HG02970 (cell line): ENCODE data around the gene DHX34.
"Not testable (repeated sequence)": the region's sequence is repeated elsewhere in the genome, so short reads cannot be mapped to it uniquely, and the experiment has no call there.

ENCODE experiments used
- ATAC-seq: cut with Tn5 transposase; IDR thresholded peaks from one replicate; pipeline ENCODE4 v1.9.1; 2021; ENCODE audit warnings: mild to moderate bottlenecking, moderate library complexity, moderate number of reproducible peaks; ENCODE audit not compliant: unreplicated experiment, low FRiP score

DHX34 gene

GRCh38 chr19:47386582-47386981 is 37.5 kb downstream of the DHX34 start:
- not testable (repeated sequence) for ATAC-seq

DNA sequence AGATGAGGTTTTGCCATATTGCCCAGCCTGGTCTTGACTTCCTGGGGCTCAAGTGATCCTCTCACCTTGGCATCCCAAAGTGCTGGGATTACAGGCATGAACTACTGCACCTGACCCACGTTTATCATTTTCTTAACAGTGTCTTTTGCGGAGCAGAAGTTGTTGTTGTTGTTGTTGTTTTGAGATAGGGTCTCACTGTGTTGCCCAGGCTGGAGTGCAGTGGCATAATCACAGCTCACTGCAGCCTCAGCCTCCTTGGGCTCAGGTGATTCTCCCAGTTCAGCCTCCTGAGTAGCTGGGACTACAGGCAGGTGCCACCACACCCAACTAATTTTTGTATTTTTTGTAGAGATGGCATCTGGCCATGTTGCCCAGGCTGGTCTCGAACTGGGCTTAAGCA is 38.5 kb downstream of the DHX34 start:
- ATAC-seq, result not testable (repeated sequence)

GRCh38 chr19:47388721-47389120 is 39.6 kb downstream of the DHX34 start:
- not testable (repeated sequence) for ATAC-seq

DNA sequence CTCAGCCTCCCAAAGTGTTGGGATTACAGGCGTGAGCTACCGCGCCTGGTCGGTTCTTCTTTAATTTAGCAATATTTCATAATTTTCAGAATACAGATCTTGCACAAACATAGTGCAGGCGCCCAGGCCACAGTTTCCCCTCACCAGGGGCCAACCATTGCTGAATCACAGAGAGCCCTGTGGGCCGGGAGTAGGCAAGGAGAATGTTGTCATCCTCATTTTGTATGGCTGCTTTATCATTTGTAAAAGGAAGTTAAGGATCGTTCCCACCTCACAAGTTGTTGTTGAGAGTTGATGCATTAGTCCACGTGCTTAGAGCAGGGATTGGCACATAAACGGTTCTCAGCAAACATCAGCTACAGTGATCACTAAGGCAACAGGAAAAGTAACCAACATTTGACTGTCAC is 40.0 kb downstream of the DHX34 start:
- no peak for ATAC-seq

GRCh38 chr19:47390533-47391488 is 41.7 kb downstream of the DHX34 start:
- ATAC-seq, result no peak

- ATAC-seq, result no peak
Observed at GRCh38 chr19:47391510-47392223, 42.6 kb downstream of the DHX34 start.

DNA sequence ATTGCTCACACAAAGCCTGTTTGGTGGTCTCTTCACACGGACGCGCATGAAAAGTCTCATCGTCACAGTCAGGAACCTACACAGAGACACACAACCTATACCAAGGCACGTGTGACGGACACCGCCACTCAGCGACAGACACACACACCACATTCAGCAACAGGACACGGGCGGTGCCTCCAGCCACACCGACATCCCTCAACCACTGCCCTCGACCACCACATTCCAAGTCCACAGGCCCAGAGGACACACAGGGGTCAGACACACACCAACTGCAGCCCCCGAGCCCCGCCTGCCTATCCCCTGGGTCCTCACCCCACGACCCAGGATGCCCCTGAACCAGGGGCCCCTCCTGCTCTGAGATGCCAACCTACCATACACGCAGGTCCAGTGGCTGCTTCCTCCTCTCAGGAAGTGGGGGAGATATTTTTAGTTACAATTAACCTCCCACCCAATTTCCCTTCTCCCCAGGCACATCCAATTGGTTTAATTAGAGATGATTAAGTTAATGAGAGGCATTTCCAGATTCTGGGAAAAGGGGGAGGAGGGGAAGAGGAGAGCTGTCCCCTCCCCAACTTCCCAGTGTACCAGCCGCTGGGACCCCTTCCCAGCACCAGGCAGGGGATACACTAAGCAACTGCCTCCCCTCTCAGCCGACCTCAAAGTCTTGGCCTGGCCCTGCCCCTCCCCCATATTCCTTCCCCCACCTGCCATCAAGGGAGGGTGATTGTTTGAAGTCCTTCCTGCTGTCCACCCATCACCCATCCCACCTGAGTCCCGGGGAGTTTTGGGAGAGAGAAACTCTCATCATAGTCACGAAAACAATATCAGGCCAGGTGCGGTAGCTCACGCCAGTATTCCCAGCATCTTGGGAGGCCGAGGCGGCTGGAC is 49.8 kb downstream of the DHX34 start:
- ATAC-seq, result no peak

DNA sequence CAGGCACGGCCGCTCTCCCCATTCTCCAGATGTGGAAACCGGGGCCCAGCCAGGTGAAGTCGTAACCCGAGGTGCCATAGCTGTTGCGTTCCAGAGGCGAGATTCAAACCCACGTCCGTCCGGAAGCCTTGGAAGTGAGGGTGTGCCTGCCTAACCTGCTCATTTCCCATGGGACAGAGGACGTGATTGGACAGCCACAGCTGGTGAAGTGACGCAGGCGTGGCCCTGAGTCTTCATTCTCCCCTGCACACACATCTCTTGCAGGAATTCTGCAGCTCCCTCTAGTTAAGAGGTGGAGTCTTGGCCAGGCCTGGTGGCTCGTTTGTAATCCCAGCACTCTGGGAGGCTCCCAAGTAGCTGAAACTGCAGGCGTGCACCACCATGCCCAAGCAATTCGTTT is 53.4 kb downstream of the DHX34 start:
- no peak for ATAC-seq

DNA sequence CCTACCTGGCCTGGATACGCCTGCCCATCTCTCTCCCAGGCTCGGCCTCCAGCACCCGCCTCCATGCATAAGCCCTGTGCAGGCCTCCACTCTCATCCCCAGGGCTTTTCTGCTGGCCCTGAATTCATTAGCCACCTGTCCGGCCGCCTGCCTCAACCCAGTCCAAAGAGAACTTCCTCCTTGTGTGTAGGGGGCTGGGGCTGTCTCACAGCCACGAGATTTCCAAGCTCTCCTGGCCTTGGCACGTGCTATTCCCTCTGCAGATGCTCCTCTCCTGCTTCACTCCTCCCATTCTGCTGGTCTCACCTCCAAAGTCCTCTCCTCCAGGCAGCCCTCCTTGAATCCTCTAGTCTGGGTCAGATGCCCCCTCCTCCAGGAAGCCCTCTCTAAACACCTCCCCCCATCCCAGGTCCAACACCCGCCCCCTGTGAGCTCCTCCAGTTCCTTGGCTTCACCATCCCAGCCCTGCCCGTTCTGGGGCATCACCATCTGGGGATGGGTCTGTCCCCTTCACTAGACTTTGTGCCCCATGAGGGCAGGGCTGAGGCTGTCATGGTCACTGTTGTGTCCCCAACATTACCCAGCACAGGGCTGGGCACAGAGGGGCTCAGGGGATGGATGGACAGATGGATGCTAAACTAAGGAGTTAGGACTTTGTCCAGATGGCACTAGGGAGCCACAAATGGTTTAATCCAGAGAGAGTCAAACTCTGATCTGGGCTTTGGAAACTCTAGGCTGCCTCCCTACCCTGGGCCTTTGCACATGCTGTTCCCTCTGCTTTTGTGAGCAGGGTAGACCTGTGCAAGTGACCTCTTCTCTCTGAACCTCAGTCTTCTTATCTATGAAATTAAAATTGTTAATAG is 55.5 kb downstream of the DHX34 start:
- no peak for ATAC-seq

DNA sequence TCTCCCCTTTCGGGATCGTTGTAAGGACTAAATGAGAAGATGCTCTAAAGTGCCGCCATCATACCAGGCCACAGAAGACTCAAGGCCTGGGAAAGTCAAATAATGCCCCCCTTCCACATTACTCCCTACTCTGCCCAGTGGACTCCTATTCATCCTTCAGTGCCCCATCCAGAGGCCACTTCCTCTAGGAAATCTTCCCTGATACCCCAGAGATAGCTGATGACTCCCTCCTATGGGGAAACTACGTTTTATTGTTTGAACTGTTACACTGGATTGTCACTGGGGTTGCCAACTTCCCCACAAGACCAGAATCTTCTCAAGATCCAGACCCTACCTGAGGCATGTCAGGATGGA is 56.1 kb downstream of the DHX34 start:
- ATAC-seq, result no peak

- ATAC-seq, result no peak
Observed at GRCh38 chr19:47405854-47406417, 56.8 kb downstream of the DHX34 start.

DNA sequence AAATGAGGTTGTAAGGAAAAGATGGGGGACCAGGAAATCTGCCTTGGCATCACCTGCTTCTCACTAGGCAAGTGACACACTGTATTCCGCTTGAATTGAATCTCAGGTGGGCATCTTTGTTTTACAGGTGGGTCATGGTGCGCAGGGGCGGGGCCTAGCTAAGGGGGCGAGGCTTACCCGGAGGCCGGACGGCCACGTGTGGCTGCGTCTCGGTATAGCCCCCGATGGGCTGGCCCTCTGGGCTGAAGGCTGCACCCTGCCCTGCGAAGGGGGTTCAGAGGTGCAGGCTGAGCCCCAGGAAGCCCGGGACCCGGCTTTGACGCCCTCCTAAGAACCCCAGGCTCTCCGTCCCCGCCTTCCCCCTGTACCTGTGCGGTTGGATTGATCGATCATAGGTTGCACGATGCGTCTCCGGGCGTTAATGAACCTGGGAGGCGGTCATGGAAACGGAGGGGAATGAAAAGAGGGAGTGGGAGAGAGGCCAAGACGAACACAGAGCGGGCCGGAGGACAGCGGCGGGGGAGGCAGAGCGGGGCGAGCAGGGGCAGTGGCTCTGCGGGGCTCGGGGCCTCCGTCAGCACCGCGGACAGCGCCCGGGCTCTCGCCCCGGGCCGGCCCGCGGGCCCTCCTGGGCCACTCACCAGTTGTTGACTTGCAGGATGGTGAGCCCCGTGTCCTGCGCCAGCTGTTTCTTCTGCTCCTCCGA is 57.7 kb downstream of the DHX34 start:
- ATAC-seq, result no peak

- no peak for ATAC-seq
Observed at GRCh38 chr19:47407417-47407774, 58.3 kb downstream of the DHX34 start.

DNA sequence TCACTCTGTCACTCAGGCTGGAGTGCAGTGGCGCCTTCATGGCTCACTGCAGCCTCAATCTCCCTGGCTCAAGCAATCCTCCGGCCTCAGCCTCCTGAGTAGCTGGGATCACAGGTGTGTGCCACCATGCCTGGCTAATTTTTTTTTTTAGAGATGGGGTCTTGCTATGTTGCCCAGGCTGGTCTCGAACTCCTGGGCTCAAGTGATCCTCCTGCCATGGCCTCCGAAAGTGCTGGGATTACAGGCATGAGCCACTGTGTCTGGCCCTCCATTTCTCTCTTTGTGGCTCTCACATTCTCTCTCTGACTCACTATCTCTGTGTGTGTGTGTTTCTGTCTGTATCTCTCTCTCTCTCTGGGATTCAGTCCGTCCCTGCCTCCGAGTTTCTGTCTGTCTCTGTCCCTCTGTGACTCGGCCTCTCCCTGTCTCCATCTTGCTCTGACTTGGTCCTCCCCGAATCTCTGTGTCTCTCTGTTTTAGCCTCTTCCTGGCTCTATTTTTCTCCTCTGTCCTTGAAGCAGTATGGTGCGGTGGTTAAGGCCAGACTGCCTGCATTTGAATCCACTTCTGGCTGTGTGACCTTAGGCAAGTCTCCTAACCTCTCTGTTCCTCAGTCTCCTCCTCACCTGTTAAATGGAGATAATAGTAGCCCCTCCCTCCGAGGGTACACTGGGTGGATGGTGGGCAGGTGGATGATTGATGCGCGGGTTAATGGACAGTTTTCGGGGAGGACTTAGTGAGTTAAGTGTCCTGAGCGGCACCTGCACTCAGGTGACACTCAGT is 59.2 kb downstream of the DHX34 start:
- no peak for ATAC-seq

DNA sequence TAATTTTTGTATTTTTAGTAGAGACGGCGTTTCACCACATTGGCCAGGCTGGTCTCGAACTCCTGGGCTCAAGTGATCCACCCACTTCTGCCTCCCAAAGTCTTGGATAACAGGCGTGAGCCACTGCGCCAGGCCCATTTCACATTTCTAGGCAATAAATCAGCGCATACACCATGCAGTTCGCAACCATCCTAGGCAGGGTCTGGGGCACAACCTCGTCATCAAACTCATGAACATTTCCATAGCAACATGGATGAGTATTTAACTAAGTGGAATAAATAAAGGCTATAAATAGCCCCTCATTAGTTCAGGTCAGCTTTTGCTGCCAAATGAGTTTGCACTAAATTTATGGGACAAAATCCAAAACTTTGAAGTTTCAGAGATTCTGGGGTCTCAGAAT is 62.0 kb downstream of the DHX34 start:
- no peak for ATAC-seq

GRCh38 chr19:47411696-47412095 is 62.6 kb downstream of the DHX34 start:
- not testable (repeated sequence) for ATAC-seq

GRCh38 chr19:47413941-47414340 is 64.8 kb downstream of the DHX34 start:
- no peak for ATAC-seq

GRCh38 chr19:47414469-47414868 is 65.4 kb downstream of the DHX34 start:
- no peak for ATAC-seq
